Adrenal gland (tissue), 12 donors: Measurements from ENCODE around the gene PLEKHA5. TPM values are rescaled to one million over a fixed set of nuclear protein-coding genes. Genes with fewer than 3 reads are reported as not detected.

ENCODE experiments used
- DNase-seq, 7 donors: peaks; one replicate each; pipeline ENCODE4 v3.0.0-alpha.2; 2019 to 2020
- H3K27ac ChIP-seq, 5 donors: fragments of 200-600 bp; sonication (generic) in 4 of 5; 1 replicate in 3 of 5; 2 replicates in 2 of 5; pipeline versions ENCODE4 v1.5.1 to v1.8.0; 2016 to 2020; ENCODE audit warnings: mild to moderate bottlenecking in 1 of 5
- H3K27me3 ChIP-seq: fragments of 200-600 bp; 2 replicates; pipeline ENCODE4 v1.8.0; 2021
- H3K36me3 ChIP-seq, 2 donors: fragments of 200-600 bp; replicated peaks in 1 of 2; 1 replicate in 1 of 2; 2 replicates in 1 of 2; pipeline versions ENCODE4 v1.5.1 to v1.8.0; 2018 to 2022
- H3K4me1 ChIP-seq, 2 donors: fragments of 200-600 bp; replicated peaks in 1 of 2; 1 replicate in 1 of 2; 2 replicates in 1 of 2; pipeline versions ENCODE4 v1.5.1 to v1.8.0; 2018 to 2021
- H3K4me3 ChIP-seq, 4 donors: fragments of 200-600 bp; sonication (generic) in 3 of 4; one replicate each; pipeline ENCODE4 v1.5.1; 2016 to 2018
- H3K9me3 ChIP-seq, 3 donors: fragments of 200-600 bp; sonication (generic) in 1 of 3; replicated peaks in 1 of 3; 1 replicate in 2 of 3; 2 replicates in 1 of 3; pipeline versions ENCODE4 v1.5.1 to v1.8.0; 2016 to 2021
- CTCF ChIP-seq, 6 experiments: fragments of 450-650 bp in 4 of 6; fragments of 200-600 bp in 2 of 6; sonication (generic) in 1 of 6; IDR thresholded peaks; 1 replicate in 5 of 6; 2 replicates in 1 of 6; pipeline versions ENCODE4 v1.5.1 to v1.8.0; 2016 to 2021; ENCODE audit warnings: antibody characterized with exemption in 6 of 6, mild to moderate bottlenecking in 2 of 6, moderate library complexity in 1 of 6
- POLR2A ChIP-seq, 2 donors: fragments of 450-650 bp; IDR thresholded peaks; one replicate each; pipeline ENCODE4 v1.6.1; 2017; ENCODE audit warnings: antibody characterized with exemption in 2 of 2, mild to moderate bottlenecking in 2 of 2, moderate library complexity in 1 of 2
- WGBS, 4 donors: extraction: QIAGEN DNeasy Blood & Tissue Kit in 2 of 4; methylation state at CpG; one replicate each; pipeline versions ENCODE4 v1.1.5 to v1.1.7; 2013 to 2017; 5-methylcytosine and 5-hydroxymethylcytosine counted together
- intact Hi-C, 2 donors: fragments of 100-400 bp; cut with DNase I; formaldehyde crosslinking; loops; one replicate each; pipeline versions ENCODE4 v1.14.1 to v1.15.0; 2022 to 2023
- polyA plus RNA-seq, 3 donors: library from polyadenylated mRNA; stranded (reverse); fragments of 200-250 nt in 2 of 3; fragments of 350-450 nt in 1 of 3; fragmentation: Illumina TruSeq in 1 of 3; extraction: RNeasy Lipid Tissue Mini Kit (QIAGEN cat#74804) in 1 of 3; gene quantifications; one replicate each; pipeline ENCODE4 v1.2.3, GENCODE V29; 2013 to 2014
- total RNA-seq, 9 donors: library from RNA; depleted of rRNA in 4 of 9; stranded (reverse); fragments of >200 nt in 4 of 9; fragments of 120-200 nt in 1 of 9; fragmentation: NEBNext Ultra II Directional in 1 of 9; extraction: Animal tissue kit (Norgen Biotek cat#: 25700) in 1 of 9; gene quantifications; one replicate each; pipeline versions ENCODE4 v1.1.0 to v1.2.4, GENCODE V29; 2013 to 2023
- donor health status: healthy with polysubstance abuse.
- donor health status: Bipolar disorder and iron deficiency.
- donor health status: DM: yes; HTN: yes; CAD: no.
- donor health status: DM: no; HTN: no; CAD: no.
- donor health status: DM: no; HTN: no; CAD: no.
- donor health status: DM: yes; HTN: yes; CAD: no.

Gene PLEKHA5
- total and polyA plus RNA-seq, 12 donors: 26.1 to 165 (median 95.7) TPM

GRCh38 chr12:19142499-19142898, 13.0 kb downstream of the PLEKHA5 start:
- Histone ChIP-seq H3K9me3 (no peaks in the 10 kb centered on the region), H3K36me3 (no peaks in the 10 kb centered on the region), H3K4me1 (peaks cover 16 to 20% of the 10 kb centered on the region in 2 donors), H3K27me3 (no peaks in the 10 kb centered on the region), H3K27ac (no peak overlapping the region), H3K4me3 (no peak overlapping the region)
- TF ChIP-seq POLR2A (IDR thresholded peaks at IDR 0.05): no peak
- no peak for TF ChIP-seq CTCF (IDR thresholded peaks at IDR 0.05)
- DNase-seq: no peak
- 94 to 99% (median 96%) methylated on average over 2 of the region's 2 CpGs for WGBS, 4 donors
- intact Hi-C loops: no loop called here

- WGBS, 4 donors: 93 to 96% (median 94%) methylated on average over 6 of the region's 6 CpGs
- no peaks in the 10 kb centered on the region for H3K9me3 ChIP-seq
- peaks cover 15 to 16% of the 10 kb centered on the region in 2 donors for H3K4me1 ChIP-seq
Measured at GRCh38 chr12:19144287-19144686, 14.8 kb downstream of the PLEKHA5 start.

GRCh38 chr12:19144985-19145384, 15.5 kb downstream of the PLEKHA5 start:
- H3K27ac ChIP-seq: no peak overlapping the region
- peaks cover 9 to 11% of the 10 kb centered on the region in 2 donors for H3K4me1 ChIP-seq
- TF ChIP-seq CTCF (IDR thresholded peaks at IDR 0.05) (no peak), POLR2A (IDR thresholded peaks at IDR 0.05) (no peak)
- no peaks in the 10 kb centered on the region for H3K36me3 ChIP-seq
- intact Hi-C loops: no loop called here
- no peak for DNase-seq
- H3K4me3 ChIP-seq: peak overlapping the region in 1 of 4 donors; percentile 11
- H3K27me3 ChIP-seq: no peaks in the 10 kb centered on the region
- H3K9me3 ChIP-seq: no peaks in the 10 kb centered on the region
- whole genome bisulfite sequencing, 4 donors: 68 to 86% (median 74%) methylated on average over 2 of the region's 2 CpGs

More at GRCh38 chr12:19144287-19144686, 14.8 kb downstream of the PLEKHA5 start:
- Histone ChIP-seq H3K4me3 (no peak overlapping the region), H3K27me3 (no peaks in the 10 kb centered on the region), H3K36me3 (no peaks in the 10 kb centered on the region), H3K27ac (no peak overlapping the region)
- TF ChIP-seq POLR2A (IDR thresholded peaks at IDR 0.05) (no peak), CTCF (IDR thresholded peaks at IDR 0.05) (no peak)
- DNase-seq: no peak
- intact Hi-C loops: no loop called here

GRCh38 chr12:19148860-19149259, 19.3 kb downstream of the PLEKHA5 start:
- no peak for TF ChIP-seq POLR2A (IDR thresholded peaks at IDR 0.05)
- no peak for TF ChIP-seq CTCF (IDR thresholded peaks at IDR 0.05)
- Histone ChIP-seq H3K27ac (no peak overlapping the region), H3K27me3 (no peaks in the 10 kb centered on the region), H3K9me3 (no peaks in the 10 kb centered on the region), H3K4me3 (no peak overlapping the region), H3K4me1 (no peaks in the 10 kb centered on the region), H3K36me3 (no peaks in the 10 kb centered on the region)
- no peak for DNase-seq
- intact Hi-C loops: no loop called here
